K562 (cell line): ENCODE data around the gene ARHGEF4.

Source experiments
- ATF1 ChIP-seq, 2 experiments: fragments of 450-650 bp in 1 of 2; IDR thresholded peaks; 2 replicates each; pipeline ENCODE4 v1.6.1; 2016; ENCODE audit warnings: missing compliant biosample characterization in 1 of 2, missing genetic modification characterization in 1 of 2
- CSDE1 ChIP-seq, 2 experiments: fragments of 450-650 bp; IDR thresholded peaks; 2 replicates each; pipeline ENCODE4 v1.6.1; 2016; ENCODE audit warnings: mild to moderate bottlenecking in 1 of 2
- CTBP1 ChIP-seq: fragments of 450-650 bp; IDR thresholded peaks from 2 replicates; pipeline ENCODE4 v1.6.1; 2016; ENCODE audit warnings: borderline replicate concordance
- CTCF ChIP-seq, 3 experiments: IDR thresholded peaks in 2 of 3; conservative IDR thresholded peaks in 1 of 3; 2 replicates each; pipeline ENCODE4 v1.5.1; 2011 to 2012; ENCODE audit warnings: low read length in 3 of 3, mild to moderate bottlenecking in 3 of 3, control low read depth in 2 of 3, improper control_type of control experiment in 1 of 3, inconsistent platforms in 1 of 3, low read depth in 1 of 3, mixed read lengths in 1 of 3, moderate library complexity in 1 of 3; ENCODE audit not compliant: insufficient read depth in 2 of 3
- ELK1 ChIP-seq: sonication (generic); formaldehyde crosslinking; IDR thresholded peaks from 2 replicates; pipeline ENCODE4 v1.8.1; 2022; ENCODE audit warnings: missing genetic modification reagents
- FOS ChIP-seq: IDR thresholded peaks from 3 replicates; pipeline ENCODE4 v1.6.1; 2011; ENCODE audit not compliant: insufficient read length; ENCODE audit errors: extremely low read depth
- FOXK2 ChIP-seq, 2 experiments: fragments of 450-650 bp; IDR thresholded peaks in 1 of 2; conservative IDR thresholded peaks in 1 of 2; 2 replicates each; pipeline ENCODE4 v1.6.1; 2016; ENCODE audit warnings: low read depth in 2 of 2, mild to moderate bottlenecking in 1 of 2
- GTF2F1 ChIP-seq: IDR thresholded peaks from 2 replicates; pipeline ENCODE4 v1.6.1; 2011; ENCODE audit warnings: low read depth, low read length, improper control_type of control experiment
- RBM25 ChIP-seq: fragments of 200-400 bp; formaldehyde crosslinking; IDR thresholded peaks from 2 replicates; pipeline ENCODE4 v1.6.1; 2018; ENCODE audit warnings: low read length, low read depth, moderate library complexity; ENCODE audit not compliant: severe bottlenecking
- RCOR1 ChIP-seq, 2 experiments: IDR thresholded peaks; 2 replicates each; pipeline ENCODE4 v1.6.1; 2012; ENCODE audit warnings: low read depth in 2 of 2, low read length in 2 of 2, borderline replicate concordance in 1 of 2, improper control_type of control experiment in 1 of 2
- TF ChIP-seq, protein P1 (sequence below), 2 experiments: fragments of 450-650 bp; formaldehyde crosslinking in 1 of 2; IDR thresholded peaks; 2 replicates each; pipeline versions ENCODE4 v1.4.0 to v1.6.1; 2014 to 2020; ENCODE audit warnings: mild to moderate bottlenecking in 2 of 2, borderline replicate concordance in 1 of 2, low read depth in 1 of 2
- TF ChIP-seq, protein P2 (sequence below): sonication (generic); formaldehyde crosslinking; IDR thresholded peaks from 2 replicates; pipeline ENCODE4 v1.5.0; 2020; ENCODE audit warnings: missing genetic modification reagents

GRCh38 chr2:130823886-130824491 is 12.7 kb upstream of the ARHGEF4 start:
- TF ChIP-seq CTCF (IDR thresholded peaks at IDR 0.05 in 2 of 3, conservative IDR thresholded peaks at IDR 0.05 in 1 of 3; ENCODE audit: insufficient read depth in 2 of 3, low read depth in 1 of 3, low read length in 3 of 3) (no peak), GTF2F1 (no peak), RCOR1 (IDR thresholded peaks at IDR 0.05; ENCODE audit: borderline replicate concordance in 1 of 2, low read depth in 2 of 2, low read length in 2 of 2) (no peak), CTBP1 (no peak), RBM25 (no peak), FOXK2 (conservative IDR thresholded peaks at IDR 0.05 in 1 of 2, IDR thresholded peaks at IDR 0.05 in 1 of 2; ENCODE audit: low read depth in 2 of 2) (no peak), FOS (no peak), CSDE1 (IDR thresholded peaks at IDR 0.05) (no peak), ELK1 (CRISPR knock-in tag) (no peak), ATF1 (CRISPR knock-in tag; IDR thresholded peaks at IDR 0.05) (no peak), ATF1 (tag; IDR thresholded peaks at IDR 0.05) (no peak)
- TF ChIP-seq, protein P1, sequence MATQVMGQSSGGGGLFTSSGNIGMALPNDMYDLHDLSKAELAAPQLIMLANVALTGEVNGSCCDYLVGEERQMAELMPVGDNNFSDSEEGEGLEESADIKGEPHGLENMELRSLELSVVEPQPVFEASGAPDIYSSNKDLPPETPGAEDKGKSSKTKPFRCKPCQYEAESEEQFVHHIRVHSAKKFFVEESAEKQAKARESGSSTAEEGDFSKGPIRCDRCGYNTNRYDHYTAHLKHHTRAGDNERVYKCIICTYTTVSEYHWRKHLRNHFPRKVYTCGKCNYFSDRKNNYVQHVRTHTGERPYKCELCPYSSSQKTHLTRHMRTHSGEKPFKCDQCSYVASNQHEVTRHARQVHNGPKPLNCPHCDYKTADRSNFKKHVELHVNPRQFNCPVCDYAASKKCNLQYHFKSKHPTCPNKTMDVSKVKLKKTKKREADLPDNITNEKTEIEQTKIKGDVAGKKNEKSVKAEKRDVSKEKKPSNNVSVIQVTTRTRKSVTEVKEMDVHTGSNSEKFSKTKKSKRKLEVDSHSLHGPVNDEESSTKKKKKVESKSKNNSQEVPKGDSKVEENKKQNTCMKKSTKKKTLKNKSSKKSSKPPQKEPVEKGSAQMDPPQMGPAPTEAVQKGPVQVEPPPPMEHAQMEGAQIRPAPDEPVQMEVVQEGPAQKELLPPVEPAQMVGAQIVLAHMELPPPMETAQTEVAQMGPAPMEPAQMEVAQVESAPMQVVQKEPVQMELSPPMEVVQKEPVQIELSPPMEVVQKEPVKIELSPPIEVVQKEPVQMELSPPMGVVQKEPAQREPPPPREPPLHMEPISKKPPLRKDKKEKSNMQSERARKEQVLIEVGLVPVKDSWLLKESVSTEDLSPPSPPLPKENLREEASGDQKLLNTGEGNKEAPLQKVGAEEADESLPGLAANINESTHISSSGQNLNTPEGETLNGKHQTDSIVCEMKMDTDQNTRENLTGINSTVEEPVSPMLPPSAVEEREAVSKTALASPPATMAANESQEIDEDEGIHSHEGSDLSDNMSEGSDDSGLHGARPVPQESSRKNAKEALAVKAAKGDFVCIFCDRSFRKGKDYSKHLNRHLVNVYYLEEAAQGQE (IDR thresholded peaks at IDR 0.05; ENCODE audit: borderline replicate concordance), result no peak
- TF ChIP-seq, protein P1 (CRISPR knock-in tag; IDR thresholded peaks at IDR 0.05; ENCODE audit: low read depth), result no peak
- TF ChIP-seq, protein P2, sequence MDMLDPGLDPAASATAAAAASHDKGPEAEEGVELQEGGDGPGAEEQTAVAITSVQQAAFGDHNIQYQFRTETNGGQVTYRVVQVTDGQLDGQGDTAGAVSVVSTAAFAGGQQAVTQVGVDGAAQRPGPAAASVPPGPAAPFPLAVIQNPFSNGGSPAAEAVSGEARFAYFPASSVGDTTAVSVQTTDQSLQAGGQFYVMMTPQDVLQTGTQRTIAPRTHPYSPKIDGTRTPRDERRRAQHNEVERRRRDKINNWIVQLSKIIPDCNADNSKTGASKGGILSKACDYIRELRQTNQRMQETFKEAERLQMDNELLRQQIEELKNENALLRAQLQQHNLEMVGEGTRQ (CRISPR knock-in tag), result no peak
